Measurements from ENCODE around the gene EMID1.
A peak's percentile ranks its signal among the peaks of the same experiment; 100 is the strongest.

Gene EMID1

DNA sequence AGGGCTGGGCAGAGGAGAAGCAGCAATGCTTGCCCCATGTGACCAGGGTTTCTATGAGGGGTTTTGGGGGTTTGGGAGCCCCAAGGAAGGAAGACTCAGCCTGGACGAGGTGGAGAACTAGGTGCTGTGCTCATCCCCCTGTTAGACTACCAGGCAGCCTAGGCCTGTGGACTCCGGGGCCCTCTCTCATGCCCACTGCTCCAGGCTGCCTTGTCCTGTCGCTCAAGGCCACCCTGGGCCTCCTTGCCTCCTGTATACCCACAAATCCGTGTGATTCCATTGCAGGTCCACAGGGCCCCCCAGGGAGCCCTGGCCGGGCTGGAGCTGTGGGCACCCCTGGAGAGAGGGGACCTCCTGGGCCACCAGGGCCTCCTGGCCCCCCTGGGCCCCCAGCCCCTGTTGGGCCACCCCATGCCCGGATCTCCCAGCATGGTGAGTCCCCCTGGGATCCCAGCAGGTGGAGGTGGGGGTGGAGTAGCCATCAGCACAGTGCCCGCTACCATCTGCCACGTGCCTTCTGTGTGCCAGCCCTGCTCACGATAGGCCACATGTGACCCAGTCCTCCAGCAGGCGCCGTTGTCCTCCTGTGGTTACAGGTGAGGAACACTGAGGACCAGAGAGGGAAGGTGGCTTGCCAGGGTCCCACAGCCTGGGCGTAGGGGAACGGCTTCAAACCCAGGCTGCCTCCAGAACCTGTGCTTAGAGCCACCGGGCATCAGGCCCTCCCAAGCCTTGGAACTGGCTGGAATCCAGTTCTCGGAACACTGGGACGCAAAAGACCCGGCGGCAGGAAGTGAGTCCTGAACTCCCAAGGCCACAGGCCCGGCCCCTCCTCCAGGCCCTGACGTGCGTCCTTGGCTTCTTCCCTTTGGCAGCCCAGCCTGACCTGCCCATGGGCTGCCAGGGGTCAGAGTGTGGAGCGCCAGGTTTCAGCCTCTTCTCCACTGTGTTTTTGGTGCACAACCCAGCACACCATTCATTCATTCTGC is 26.6 kb downstream of the EMID1 start (continued):
- TF ChIP-seq ZNF391 (tag by site-specific recombination; IDR thresholded peaks at IDR 0.05; ENCODE audit: borderline replicate concordance, low read depth) (no peak), OVOL3 (tag by site-specific recombination; IDR thresholded peaks at IDR 0.05) (no peak)
- TF ChIP-seq, protein P1, sequence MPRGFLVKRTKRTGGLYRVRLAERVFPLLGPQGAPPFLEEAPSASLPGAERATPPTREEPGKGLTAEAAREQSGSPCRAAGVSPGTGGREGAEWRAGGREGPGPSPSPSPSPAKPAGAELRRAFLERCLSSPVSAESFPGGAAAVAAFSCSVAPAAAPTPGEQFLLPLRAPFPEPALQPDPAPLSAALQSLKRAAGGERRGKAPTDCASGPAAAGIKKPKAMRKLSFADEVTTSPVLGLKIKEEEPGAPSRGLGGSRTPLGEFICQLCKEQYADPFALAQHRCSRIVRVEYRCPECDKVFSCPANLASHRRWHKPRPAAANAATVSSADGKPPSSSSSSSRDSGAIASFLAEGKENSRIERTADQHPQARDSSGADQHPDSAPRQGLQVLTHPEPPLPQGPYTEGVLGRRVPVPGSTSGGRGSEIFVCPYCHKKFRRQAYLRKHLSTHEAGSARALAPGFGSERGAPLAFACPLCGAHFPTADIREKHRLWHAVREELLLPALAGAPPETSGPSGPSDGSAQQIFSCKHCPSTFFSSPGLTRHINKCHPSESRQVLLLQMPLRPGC (tag by site-specific recombination; IDR thresholded peaks at IDR 0.05): no peak

DNA sequence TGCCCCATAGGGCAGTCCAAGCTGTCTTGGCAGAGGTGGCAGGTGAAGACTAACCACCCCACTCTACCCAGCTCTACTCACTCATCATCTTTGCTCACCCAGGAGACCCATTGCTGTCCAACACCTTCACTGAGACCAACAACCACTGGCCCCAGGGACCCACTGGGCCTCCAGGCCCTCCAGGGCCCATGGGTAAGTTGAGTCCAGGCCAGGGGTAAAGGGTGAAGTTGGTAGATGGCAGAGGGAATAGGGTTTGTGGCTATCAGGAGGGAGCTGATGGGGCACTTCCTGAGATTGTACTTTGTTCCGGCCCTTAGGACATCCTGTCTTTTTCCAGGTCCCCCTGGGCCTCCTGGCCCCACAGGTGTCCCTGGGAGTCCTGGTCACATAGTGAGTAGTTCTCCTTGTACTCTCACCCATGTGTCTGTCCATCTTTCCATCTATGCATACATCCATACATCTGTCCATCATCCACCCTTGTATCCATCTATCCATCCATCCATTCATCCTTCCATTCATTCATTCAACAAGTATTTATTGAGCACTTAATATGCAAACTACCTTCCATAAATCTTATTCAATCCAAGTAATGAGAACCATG is 27.7 kb downstream of the EMID1 start:
- CTCF ChIA-PET: interaction anchor here (0.6 kb wide), 1 partner anchor 12 kb away, joined by 3 read pairs; no protein-coding TSS in a partner anchor
- no peak for TF ChIP-seq KLF16 (tag by site-specific recombination; IDR thresholded peaks at IDR 0.05)
- TF ChIP-seq SCRT2 (tag by site-specific recombination; IDR thresholded peaks at IDR 0.05): peak; percentile 56
- TF ChIP-seq, protein P2, sequence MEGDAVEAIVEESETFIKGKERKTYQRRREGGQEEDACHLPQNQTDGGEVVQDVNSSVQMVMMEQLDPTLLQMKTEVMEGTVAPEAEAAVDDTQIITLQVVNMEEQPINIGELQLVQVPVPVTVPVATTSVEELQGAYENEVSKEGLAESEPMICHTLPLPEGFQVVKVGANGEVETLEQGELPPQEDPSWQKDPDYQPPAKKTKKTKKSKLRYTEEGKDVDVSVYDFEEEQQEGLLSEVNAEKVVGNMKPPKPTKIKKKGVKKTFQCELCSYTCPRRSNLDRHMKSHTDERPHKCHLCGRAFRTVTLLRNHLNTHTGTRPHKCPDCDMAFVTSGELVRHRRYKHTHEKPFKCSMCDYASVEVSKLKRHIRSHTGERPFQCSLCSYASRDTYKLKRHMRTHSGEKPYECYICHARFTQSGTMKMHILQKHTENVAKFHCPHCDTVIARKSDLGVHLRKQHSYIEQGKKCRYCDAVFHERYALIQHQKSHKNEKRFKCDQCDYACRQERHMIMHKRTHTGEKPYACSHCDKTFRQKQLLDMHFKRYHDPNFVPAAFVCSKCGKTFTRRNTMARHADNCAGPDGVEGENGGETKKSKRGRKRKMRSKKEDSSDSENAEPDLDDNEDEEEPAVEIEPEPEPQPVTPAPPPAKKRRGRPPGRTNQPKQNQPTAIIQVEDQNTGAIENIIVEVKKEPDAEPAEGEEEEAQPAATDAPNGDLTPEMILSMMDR (tag by site-specific recombination; IDR thresholded peaks at IDR 0.05): no peak
- no peak for TF ChIP-seq WT1 (tag by site-specific recombination; IDR thresholded peaks at IDR 0.05)
- TF ChIP-seq, protein P3, sequence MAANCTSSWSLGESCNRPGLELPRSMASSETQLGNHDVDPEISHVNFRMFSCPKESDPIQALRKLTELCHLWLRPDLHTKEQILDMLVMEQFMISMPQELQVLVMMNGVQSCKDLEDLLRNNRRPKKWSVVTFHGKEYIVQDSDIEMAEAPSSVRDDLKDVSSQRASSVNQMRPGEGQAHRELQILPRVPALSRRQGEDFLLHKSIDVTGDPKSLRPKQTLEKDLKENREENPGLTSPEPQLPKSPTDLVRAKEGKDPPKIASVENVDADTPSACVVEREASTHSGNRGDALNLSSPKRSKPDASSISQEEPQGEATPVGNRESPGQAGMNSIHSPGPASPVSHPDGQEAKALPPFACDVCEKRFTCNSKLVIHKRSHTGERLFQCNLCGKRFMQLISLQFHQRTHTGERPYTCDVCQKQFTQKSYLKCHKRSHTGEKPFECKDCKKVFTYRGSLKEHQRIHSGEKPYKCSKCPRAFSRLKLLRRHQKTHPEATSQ (tag by site-specific recombination; IDR thresholded peaks at IDR 0.05): no peak
- TF ChIP-seq KLF9 (tag by site-specific recombination; IDR thresholded peaks at IDR 0.05; ENCODE audit: low read depth): no peak
- TF ChIP-seq ZNF366 (tag by site-specific recombination; conservative IDR thresholded peaks at IDR 0.05): peak; percentile 64; the same call in 1 of the 2 replicates
- no peak for TF ChIP-seq ZNF140 (tag by site-specific recombination; IDR thresholded peaks at IDR 0.05)
- TF ChIP-seq ZNF707 (tag by site-specific recombination; IDR thresholded peaks at IDR 0.05): no peak
- no peak for TF ChIP-seq EGR2 (tag by site-specific recombination; IDR thresholded peaks at IDR 0.05; ENCODE audit: low read depth)
- TF ChIP-seq ZNF501 (tag by site-specific recombination; IDR thresholded peaks at IDR 0.05): no peak
- TF ChIP-seq ZNF510 (tag by site-specific recombination; IDR thresholded peaks at IDR 0.05; ENCODE audit: insufficient replicate concordance): no peak
- no peak for TF ChIP-seq YY1 (tag by site-specific recombination; IDR thresholded peaks at IDR 0.05)
- TF ChIP-seq, protein P4, sequence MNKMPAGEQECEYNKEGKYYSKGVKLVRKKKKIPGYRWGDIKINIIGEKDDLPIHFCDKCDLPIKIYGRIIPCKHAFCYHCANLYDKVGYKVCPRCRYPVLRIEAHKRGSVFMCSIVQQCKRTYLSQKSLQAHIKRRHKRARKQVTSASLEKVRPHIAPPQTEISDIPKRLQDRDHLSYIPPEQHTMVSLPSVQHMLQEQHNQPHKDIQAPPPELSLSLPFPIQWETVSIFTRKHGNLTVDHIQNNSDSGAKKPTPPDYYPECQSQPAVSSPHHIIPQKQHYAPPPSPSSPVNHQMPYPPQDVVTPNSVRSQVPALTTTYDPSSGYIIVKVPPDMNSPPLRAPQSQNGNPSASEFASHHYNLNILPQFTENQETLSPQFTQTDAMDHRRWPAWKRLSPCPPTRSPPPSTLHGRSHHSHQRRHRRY (tag by site-specific recombination; IDR thresholded peaks at IDR 0.05): no peak
- POLR2A ChIA-PET: no interaction called here
- Histone ChIP-seq H3K27ac (ENCODE audit: extremely low read depth, low read depth, low read length) (no peak overlapping the region), H3K4me1 (ENCODE audit: control insufficient read depth, insufficient read depth, low read length) (no peaks in the 10 kb centered on the region), H3K9me3 (ENCODE audit: control insufficient read depth, insufficient read depth, low read depth, low read length) (no peaks in the 10 kb centered on the region), H3K4me3 (ENCODE audit: low read depth, low read length) (no peak overlapping the region), H3K36me3 (ENCODE audit: control insufficient read depth in 2 of 2, insufficient read depth in 1 of 2, low read length in 2 of 2) (no peaks in the 10 kb centered on the region)
